Natural killer cell (primary cell): ENCODE data around the gene SEC24B. TPM values are rescaled to one million over a fixed set of nuclear protein-coding genes. Genes with fewer than 3 reads are reported as not detected.

ENCODE experiments used
- ATAC-seq, 3 donors: fragments of 150-1000 bp in 2 of 3; fragments of 200-7000 bp in 1 of 3; cut with Tn5 transposase; 1 replicate in 1 of 3; 2 replicates in 2 of 3; pipeline ENCODE4 v1.10.0; 2021; ENCODE audit warnings: mild to moderate bottlenecking in 2 of 3, moderate library complexity in 2 of 3
- DNase-seq, 2 donors: peaks; one replicate each; pipeline versions ENCODE4 v3.0.0 to v3.0.0-alpha.2; 2013 to 2021; ENCODE audit warnings: mixed read lengths in 1 of 2
- H3K27ac ChIP-seq: one replicate; pipeline ENCODE4 v1.5.1; 2013; ENCODE audit warnings: mild to moderate bottlenecking, low read length
- H3K27me3 ChIP-seq: one replicate; pipeline ENCODE4 v1.6.1; 2013; ENCODE audit warnings: low read length; ENCODE audit not compliant: control insufficient read depth, insufficient read depth
- H3K36me3 ChIP-seq: one replicate; pipeline ENCODE4 v1.6.1; 2013; ENCODE audit warnings: low read length; ENCODE audit not compliant: control insufficient read depth, insufficient read depth
- H3K4me1 ChIP-seq: one replicate; pipeline ENCODE4 v1.6.1; 2013; ENCODE audit warnings: low read length; ENCODE audit not compliant: control insufficient read depth, insufficient read depth
- H3K4me3 ChIP-seq: one replicate; pipeline ENCODE4 v1.5.1; 2013; ENCODE audit warnings: low read length
- H3K9me3 ChIP-seq: one replicate; pipeline ENCODE4 v1.6.1; 2013; ENCODE audit warnings: low read length; ENCODE audit not compliant: control insufficient read depth, insufficient read depth
- H3K27ac Mint-ChIP-seq, 2 donors: one replicate each; pipeline ENCODE4 v1.8.0; 2022; ENCODE audit warnings: mild to moderate bottlenecking in 2 of 2, mixed read lengths in 2 of 2, moderate library complexity in 1 of 2
- H3K27me3 Mint-ChIP-seq, 2 donors: one replicate each; pipeline ENCODE4 v1.8.0; 2022; ENCODE audit warnings: low read depth in 2 of 2, mixed read lengths in 2 of 2
- H3K36me3 Mint-ChIP-seq: one replicate; pipeline ENCODE4 v1.8.0; 2022; ENCODE audit warnings: mixed read lengths
- H3K4me1 Mint-ChIP-seq, 2 donors: one replicate each; pipeline ENCODE4 v1.8.0; 2022; ENCODE audit warnings: mixed read lengths in 2 of 2
- H3K4me3 Mint-ChIP-seq: one replicate; pipeline ENCODE4 v1.8.0; 2022; ENCODE audit warnings: mild to moderate bottlenecking, moderate library complexity, mixed read lengths
- H3K9me3 Mint-ChIP-seq, 2 donors: one replicate each; pipeline ENCODE4 v1.8.0; 2022; ENCODE audit warnings: mixed read lengths in 2 of 2
- WGBS: methylation state at CpG from one replicate; pipeline ENCODE4 v1.1.7; 2013; ENCODE audit warnings: missing lambda C conversion rate; ENCODE audit not compliant: insufficient coverage; 5-methylcytosine and 5-hydroxymethylcytosine counted together
- intact Hi-C: fragments of 100-400 bp; cut with micrococcal nuclease; formaldehyde crosslinking; loops from one replicate; pipeline ENCODE4 v1.14.2; 2022
- total RNA-seq, 4 donors: library from RNA; stranded (reverse); fragments of 120-200 nt in 1 of 4; gene quantifications; one replicate each; pipeline versions ENCODE4 v1.2.3 to v1.2.4, GENCODE V29; 2013 to 2022
- TF ChIP-seq, protein P1 (sequence below): fragments of 200-600 bp; IDR thresholded peaks from one replicate; pipeline ENCODE4 v1.8.0; 2022; ENCODE audit warnings: antibody characterized with exemption

The SEC24B gene
- total RNA-seq, 3 donors from 2014 or later (not counting 1 experiment from before 2014, with no cell fraction given): 38.6 to 43.9 (median 40.7) TPM

DNA sequence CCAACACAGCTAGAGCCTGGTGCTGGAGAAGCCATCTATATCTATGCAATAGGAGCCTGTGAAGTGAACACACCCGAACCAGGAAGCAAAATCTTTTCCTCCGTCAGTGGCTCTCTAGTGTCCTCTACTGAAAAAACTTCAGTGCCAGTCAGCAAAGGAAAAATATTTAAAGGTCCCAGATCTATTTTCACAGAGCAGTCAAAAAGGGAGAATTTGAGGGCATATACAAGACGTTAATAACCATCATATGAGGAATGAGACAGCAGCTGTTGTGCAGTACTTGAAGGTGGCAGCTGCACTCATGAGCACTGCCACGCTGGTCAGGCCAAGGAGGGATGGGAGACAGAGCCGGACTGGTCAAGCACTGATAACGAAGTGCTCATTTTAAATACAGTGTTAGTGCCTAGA lies 140.8 kb downstream of the SEC24B start:
- H3K4me1 ChIP-seq: peaks cover 6% of the 10 kb centered on the region
- H3K36me3 Mint-ChIP-seq: no peaks in the 10 kb centered on the region
- intact Hi-C loops: no loop called here
- WGBS: 81% methylated on average over 6 of the region's 6 CpGs
- H3K27me3 ChIP-seq: no peaks in the 10 kb centered on the region
- DNase-seq: peak in 1 of 2 donors; percentile 57
- H3K27ac ChIP-seq: no peak overlapping the region
- TF ChIP-seq, protein P1, sequence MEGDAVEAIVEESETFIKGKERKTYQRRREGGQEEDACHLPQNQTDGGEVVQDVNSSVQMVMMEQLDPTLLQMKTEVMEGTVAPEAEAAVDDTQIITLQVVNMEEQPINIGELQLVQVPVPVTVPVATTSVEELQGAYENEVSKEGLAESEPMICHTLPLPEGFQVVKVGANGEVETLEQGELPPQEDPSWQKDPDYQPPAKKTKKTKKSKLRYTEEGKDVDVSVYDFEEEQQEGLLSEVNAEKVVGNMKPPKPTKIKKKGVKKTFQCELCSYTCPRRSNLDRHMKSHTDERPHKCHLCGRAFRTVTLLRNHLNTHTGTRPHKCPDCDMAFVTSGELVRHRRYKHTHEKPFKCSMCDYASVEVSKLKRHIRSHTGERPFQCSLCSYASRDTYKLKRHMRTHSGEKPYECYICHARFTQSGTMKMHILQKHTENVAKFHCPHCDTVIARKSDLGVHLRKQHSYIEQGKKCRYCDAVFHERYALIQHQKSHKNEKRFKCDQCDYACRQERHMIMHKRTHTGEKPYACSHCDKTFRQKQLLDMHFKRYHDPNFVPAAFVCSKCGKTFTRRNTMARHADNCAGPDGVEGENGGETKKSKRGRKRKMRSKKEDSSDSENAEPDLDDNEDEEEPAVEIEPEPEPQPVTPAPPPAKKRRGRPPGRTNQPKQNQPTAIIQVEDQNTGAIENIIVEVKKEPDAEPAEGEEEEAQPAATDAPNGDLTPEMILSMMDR: peak; percentile 16
- H3K4me1 Mint-ChIP-seq: peaks cover 25 to 32% of the 10 kb centered on the region in 2 donors
- peak overlapping the region; percentile 10 to 52 for H3K27ac Mint-ChIP-seq
- no peak overlapping the region for H3K4me3 ChIP-seq
- no peaks in the 10 kb centered on the region for H3K9me3 ChIP-seq
- no peaks in the 10 kb centered on the region for H3K9me3 Mint-ChIP-seq
- no peak overlapping the region for H3K4me3 Mint-ChIP-seq
- ATAC-seq: peak in 2 of 3 donors; percentile 41 to 55
- H3K36me3 ChIP-seq: no peaks in the 10 kb centered on the region
- H3K27me3 Mint-ChIP-seq: no peaks in the 10 kb centered on the region

- Histone ChIP-seq H3K27ac (no peak overlapping the region), H3K27me3 (no peaks in the 10 kb centered on the region), H3K4me3 (no peak overlapping the region), H3K4me1 (peaks cover 6% of the 10 kb centered on the region), H3K36me3 (no peaks in the 10 kb centered on the region), H3K9me3 (no peaks in the 10 kb centered on the region)
- TF ChIP-seq, protein P1: no peak
- DNase-seq: peak in 1 of 2 donors; percentile 24
- 58% methylated on average over 5 of the region's 7 CpGs for WGBS
- H3K4me3 Mint-ChIP-seq: no peak overlapping the region
- no peak for ATAC-seq
- no peaks in the 10 kb centered on the region for H3K9me3 Mint-ChIP-seq
- H3K27me3 Mint-ChIP-seq: no peaks in the 10 kb centered on the region
- H3K36me3 Mint-ChIP-seq: no peaks in the 10 kb centered on the region
- peaks cover 25 to 32% of the 10 kb centered on the region in 2 donors for H3K4me1 Mint-ChIP-seq
- peak overlapping the region in 1 of 2 donors; percentile 52 for H3K27ac Mint-ChIP-seq
- intact Hi-C loops: no loop called here
Measured at GRCh38 chr4:109574931-109575804, 141.6 kb downstream of the SEC24B start.

- WGBS: 86% methylated on average over 2 of the region's 2 CpGs
- peaks cover 25 to 32% of the 10 kb centered on the region in 2 donors for H3K4me1 Mint-ChIP-seq
- no peak overlapping the region for H3K4me3 ChIP-seq
- no peaks in the 10 kb centered on the region for H3K9me3 Mint-ChIP-seq
- no peaks in the 10 kb centered on the region for H3K27me3 Mint-ChIP-seq
- intact Hi-C loops: no loop called here
- H3K4me3 Mint-ChIP-seq: no peak overlapping the region
- no peak overlapping the region for H3K27ac Mint-ChIP-seq
- TF ChIP-seq, protein P1: no peak
- no peak overlapping the region for H3K27ac ChIP-seq
- no peaks in the 10 kb centered on the region for H3K36me3 Mint-ChIP-seq
- H3K9me3 ChIP-seq: no peaks in the 10 kb centered on the region
- H3K36me3 ChIP-seq: no peaks in the 10 kb centered on the region
- H3K4me1 ChIP-seq: peaks cover 6% of the 10 kb centered on the region
- ATAC-seq: no peak
- DNase-seq: no peak
- H3K27me3 ChIP-seq: no peaks in the 10 kb centered on the region
Measured at GRCh38 chr4:109576462-109576861, 142.8 kb downstream of the SEC24B start.
